GM21390 (cell line): ENCODE results near the gene B3GAT1.

Experiments
- ATAC-seq: cut with Tn5 transposase; IDR thresholded peaks from one replicate; pipeline ENCODE4 v1.9.1; 2021; ENCODE audit not compliant: unreplicated experiment

The B3GAT1 gene

DNA sequence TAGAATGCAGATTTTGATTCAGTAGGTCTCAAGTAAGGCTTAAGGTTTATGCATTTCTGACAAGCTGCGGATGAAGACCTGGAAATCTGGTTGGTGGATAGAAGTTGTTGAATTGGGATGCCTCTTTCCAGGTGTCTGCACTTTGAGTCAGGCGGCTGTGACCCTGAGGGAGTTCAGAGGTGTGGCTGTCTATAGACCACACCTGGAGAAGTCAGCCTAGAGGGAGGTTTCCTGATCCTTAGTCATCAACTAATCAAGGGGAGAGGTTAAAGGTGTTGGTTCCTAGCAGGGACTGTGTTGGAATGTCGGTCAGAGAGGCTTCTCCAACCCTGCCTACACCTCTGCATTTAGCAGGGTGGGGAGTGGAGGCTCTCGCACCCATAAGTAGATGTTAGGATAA is 72.3 kb downstream of the B3GAT1 start:
- ATAC-seq = no peak

DNA sequence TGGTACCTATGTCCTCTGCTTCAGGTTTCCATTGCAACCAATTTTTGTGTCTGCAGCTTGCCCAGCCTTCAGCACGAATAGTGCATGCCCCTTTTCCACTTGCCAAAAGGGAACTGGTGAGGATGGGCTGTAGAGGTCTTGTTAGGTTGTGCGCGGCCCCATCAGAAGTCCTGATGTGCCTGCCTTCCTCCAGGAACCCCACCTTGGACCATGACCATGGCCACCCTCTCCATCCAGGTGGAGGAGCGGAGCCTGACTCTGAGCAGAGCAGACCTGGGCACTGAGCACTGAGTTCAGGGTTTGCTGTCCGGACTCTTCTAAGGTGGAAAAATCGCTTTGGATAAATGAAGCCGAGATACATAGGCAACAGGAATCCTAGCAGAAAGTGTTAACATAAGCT is 73.4 kb downstream of the B3GAT1 start:
- ATAC-seq = no peak

DNA sequence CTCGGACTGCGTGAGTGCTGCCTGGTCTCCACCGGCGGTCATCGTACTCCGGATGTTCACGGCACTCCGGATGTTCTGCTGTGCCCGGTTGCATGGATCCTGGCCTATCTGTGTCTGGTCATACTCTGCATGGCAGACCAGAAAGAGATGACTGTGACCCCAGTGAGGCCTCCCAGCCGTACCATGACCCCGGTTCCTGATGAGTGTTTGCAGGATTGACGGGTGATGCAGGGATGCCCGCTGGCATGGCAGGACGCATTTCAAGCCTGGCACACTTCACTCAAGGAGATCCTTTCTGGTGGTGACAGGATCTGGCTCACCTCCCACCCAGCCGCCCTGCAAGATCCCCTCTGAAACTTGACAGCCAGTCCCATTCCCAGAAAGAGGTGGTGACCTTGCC is 74.0 kb downstream of the B3GAT1 start:
- ATAC-seq = no peak

DNA sequence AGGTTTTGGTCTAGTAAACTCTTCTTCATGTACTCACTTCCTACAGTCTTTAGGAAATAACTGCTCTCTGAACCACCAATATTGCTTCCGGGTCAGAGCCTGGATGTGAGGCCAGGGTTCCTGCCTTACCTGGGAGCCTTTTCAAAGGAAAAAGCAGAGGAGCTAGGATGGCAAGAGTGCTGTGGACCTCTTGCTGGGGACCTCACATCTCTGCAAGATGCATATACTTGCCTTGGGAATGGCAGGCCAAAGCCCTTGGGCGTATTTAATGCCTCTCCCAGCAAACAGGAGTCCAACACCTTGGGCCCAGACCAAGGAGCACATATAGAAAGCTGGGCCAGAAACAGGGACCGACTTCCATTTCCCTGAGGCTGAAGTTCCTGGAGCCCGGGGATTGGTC is 75.0 kb downstream of the B3GAT1 start:
- no peak for ATAC-seq

DNA sequence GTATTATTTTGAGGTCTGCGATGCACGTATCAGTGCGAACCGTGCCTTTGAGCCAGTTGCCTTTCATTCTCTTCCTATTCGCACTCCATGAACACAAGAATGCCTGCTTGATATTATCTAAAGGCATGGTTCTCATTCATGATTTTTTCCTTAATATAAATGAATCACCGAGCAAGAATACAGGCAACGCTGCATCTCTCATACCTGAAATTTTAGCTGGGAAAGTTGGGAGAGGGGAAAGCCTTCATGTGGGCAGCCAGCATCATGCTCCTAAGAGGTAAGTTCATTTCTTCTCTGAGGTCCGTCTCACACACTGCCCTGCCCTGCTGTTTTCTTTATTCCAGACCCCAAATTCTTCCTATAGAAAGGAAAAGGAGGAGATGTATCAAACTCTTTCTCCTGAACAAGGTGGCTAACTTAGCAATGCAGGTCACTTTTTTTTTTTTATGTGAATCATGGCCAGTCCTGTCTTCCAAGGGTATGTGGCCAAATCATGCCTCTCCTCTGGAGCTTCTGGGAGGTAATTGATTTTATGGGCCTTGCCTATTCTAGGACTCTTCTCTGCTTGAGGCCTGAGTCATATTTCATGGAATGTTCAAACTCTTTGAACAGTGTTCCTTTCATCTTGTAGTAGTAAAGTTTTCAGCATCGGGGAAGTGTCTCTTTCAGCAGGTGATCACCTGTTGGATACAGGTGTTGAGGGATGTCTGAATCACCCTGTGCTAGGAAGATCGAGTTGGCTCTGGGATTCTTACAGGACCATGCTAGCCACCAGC is 77.1 kb downstream of the B3GAT1 start:
- ATAC-seq = no peak

DNA sequence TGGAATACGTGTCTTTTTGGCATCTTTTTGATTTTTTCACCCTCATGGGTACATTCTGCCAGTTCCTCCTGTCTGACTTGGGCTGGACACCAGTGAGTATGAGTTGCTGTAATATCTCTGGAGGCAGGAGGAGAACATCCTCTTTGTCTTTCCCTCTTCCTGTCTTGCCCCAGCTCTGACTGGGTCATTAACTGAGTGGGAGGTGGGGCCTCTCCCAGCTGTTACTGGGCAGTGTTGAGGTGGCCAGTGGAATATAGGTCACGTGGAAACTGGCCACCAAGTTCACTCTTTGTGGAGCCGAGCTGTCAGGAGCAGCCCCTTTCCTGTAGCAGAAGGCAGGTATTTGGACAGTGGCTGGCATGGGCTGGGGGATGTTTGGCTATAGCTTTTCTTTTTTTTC is 78.1 kb downstream of the B3GAT1 start:
- no peak for ATAC-seq

DNA sequence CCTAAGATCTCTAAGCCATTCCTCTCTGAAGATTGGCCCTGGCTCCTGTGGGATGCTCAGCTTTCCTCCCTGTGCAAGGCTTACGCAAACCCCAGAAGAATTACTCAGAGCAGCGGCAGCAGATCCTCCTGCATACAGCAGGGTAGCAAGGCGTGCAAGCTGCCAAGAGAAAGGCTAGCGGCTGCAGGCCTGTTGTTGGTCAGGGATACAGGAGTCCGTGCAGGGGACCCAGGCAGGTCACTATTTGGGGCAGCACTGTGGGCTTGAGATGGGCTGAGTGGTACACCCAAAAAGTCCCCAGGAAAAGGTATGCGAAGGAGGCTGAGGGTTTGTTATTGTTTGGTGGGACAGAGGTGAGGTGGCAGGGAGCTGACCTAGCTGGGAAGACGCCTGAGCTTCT is 78.7 kb downstream of the B3GAT1 start:
- no peak for ATAC-seq

DNA sequence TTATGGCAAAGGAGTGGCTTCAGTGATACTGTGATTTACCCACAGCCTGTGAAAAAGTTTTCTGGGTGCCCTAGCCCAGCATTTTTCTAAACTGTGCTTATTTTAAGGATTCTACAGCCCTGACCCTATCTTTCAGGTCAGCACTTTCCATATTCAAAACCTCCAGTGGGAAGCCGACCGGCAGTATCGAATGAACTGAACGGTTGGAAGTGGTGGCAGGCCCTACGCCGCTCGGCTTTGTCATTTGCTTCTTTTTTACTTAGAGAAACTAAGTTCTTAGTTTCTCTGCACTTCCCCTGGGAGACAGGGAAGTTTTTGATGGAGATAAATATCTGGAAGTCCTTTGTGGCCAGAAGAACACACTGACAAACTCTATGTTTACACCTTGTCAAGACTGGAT is 79.3 kb downstream of the B3GAT1 start:
- ATAC-seq = no peak

DNA sequence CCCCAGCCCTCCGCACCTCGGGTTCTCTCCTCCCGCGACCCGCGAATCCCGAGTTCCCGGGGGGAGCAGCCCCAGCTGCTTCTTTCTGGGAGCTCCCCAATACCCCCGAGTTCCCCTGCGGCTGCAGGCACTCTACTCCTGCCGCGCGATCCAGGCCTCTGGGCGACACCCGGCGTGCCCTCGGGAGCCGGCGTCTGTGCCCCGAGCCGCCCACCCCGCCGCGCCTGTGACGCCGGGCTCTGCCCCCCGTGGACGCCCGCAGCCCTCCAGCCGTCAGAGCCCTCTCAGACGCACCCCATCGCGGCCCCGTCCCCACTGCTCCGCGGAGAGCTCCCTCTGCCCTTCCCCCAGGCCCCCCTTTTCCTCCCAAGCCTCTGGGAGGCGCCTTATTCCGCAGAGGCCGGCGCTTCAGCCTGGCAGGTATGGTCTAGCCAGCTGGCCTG is 79.8 kb downstream of the B3GAT1 start:
- ATAC-seq = peak; percentile 34

DNA sequence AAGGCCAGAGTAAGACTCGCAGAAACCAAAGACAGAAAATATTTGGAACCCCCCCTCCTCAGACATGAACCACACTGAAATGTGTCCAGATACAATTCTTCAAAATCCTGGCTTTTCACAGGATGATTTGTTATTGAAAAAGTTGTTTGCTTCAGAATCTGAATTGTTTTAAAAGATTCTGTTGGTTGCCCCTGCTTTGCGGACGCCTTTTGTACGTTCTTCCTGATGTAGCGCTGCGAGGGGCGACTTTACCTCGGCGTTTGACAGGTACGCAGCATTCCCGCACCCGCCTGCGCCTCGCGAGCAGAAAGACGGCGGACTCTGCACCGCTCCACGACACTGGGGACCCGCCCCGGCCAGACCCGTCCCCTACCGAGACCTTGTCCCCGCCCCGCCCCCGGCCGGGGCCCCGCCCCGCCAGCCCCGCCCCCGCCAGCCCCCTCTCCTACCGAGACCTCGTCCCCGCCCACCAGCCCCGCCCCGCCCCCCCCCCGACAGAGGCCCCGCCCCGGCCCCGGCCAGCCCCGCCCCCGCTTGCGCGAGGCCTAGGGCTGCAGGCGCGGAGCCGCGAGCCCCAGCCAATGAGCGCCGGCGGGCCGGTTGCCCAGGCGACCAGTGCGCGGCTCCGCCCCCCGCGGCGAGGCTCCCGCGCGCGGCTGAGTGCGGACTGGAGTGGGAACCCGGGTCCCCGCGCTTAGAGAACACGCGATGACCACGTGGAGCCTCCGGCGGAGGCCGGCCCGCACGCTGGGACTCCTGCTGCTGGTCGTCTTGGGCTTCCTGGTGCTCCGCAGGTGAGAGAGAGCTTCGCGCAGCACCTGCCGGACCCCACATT is 80.5 kb downstream of the B3GAT1 start, which contains the start of gene GLB1L2:
GLB1L2 (plus strand) TSS at position 635 of the 835 bp plus-strand sequence; CDS start at position 709, 74 bp downstream.
- peak; percentile 86 for ATAC-seq

DNA sequence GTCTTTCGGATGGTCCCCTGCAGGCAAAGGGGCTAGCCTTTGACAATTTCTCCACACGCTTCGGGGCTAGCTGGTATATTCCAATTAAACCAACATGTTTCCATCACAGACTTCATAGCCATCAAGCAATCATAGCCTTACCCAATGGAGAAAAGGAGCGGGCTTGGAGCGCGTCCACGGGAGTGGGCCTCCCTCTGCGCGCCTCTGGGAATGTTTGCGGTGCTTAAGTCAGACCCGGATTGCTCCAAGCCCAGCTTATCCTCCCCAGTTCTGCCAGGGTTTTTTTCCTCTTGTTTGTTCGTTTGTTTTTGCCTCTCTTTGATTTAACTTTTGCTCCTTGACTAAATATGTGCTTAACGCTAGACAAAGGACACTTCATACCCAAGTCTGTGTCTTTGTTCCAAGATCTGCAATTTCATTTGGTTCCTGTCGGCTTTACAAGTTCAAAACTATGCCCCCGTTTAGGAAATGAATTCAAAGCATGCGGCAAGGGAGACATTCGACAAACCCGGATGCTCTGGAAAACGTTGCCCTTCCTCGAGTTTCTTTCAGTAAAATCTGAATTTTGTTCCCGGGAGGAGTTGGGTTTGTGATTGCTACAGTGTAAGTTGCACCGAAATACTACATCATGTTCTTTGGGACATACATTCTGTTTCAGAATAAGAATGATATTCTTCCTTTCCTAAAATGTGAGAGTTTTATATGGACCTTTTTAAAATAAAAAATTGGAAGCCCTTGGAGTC is 81.3 kb downstream of the B3GAT1 start:
- no peak for ATAC-seq
